SK-MEL-5 (cell line): ENCODE data around the gene SP1. TPM values are rescaled to one million over a fixed set of nuclear protein-coding genes. Genes with fewer than 3 reads are reported as not detected.
"Not testable (repeated sequence)": the region's sequence is repeated elsewhere in the genome, so short reads cannot be mapped to it uniquely, and the experiment has no call there.

ENCODE experiments used
- DNase-seq: peaks from one replicate; pipeline ENCODE4 v3.0.0-alpha.2; 2016; ENCODE audit warnings: low read depth, low spot score
- in situ Hi-C: cut with HindIII; loops from 2 replicates; pipeline ENCODE4 v1.10.0; 2016; ENCODE audit warnings: low sequenced_read_pairs, high pct_unique_total_duplicates, low pct_unique_long_range_greater_than_20kb
- total RNA-seq: library from RNA; depleted of rRNA; stranded (reverse); fragments of >200 nt; shearing (Covaris generic); gene quantifications from 2 replicates; pipeline ENCODE4 v1.2.3, GENCODE V29; 2014

Gene SP1
- total RNA-seq, 1 experiment from 2014 or later = 40.5 TPM

DNA sequence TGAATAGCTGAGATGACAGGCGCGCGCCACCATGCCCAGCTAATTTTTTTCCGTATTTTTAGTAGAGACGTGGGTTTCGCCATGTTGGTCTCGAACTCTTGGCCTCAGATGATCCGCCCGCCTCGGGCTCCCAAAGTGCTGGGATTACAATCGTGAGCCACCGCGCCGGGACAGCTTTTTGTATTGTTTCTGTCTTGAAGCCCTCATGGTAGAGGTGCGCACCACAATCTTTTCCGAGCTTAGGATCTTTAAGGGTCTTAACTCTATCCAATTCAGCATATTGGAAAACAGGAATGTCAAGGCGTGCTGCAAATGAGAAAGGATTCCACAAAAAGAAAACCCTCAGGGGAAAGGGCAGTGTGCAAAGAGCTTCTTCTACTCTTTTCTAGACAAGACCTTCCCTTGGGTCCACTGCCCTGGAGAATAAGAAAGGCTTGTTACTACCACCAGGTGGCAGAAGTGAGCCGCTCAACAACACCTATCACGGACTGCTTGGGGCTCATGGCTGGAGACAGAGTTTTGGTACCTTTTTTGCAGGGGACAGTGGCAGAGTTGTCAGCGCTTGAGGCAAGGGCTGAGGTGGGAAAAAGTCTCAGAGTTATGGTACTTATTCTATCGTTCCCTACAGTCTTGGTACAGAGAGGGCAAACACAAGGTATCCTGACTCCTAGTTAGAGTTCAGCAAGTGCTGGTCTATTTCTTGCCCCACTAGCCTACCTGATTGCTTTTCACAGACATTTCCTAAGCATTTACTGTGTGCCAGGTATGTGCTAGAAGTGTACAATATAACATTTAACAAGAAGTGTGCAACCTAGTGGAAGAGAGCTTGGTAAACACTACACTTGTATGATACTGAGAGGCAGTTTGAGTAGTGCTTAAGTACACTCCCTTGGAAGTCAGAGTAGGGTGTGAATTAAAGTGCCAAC is 27.4 kb upstream of the SP1 start:
- peak; percentile 95 for DNase-seq
- in situ Hi-C loops = no loop called here

DNA sequence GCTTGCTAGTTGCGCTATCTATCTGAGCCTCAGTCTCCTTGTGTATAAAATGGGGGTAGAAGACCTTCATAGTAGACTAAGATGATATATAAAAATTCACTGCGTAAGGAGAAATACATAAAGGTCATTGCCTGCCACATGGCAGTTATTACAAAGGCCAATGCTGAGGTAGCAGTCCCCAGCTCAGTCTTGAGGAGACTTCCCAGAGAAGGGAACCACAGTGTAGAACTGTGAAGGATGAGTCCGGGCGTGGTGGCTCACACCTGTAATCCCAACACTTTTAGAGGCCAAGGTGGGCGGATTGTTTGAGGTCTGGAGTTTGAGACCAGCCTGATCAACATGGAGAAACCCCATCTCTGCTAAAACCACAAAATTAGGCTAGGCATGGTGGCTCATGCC is 26.7 kb upstream of the SP1 start:
- DNase-seq = no peak
- in situ Hi-C loops = no loop called here

DNA sequence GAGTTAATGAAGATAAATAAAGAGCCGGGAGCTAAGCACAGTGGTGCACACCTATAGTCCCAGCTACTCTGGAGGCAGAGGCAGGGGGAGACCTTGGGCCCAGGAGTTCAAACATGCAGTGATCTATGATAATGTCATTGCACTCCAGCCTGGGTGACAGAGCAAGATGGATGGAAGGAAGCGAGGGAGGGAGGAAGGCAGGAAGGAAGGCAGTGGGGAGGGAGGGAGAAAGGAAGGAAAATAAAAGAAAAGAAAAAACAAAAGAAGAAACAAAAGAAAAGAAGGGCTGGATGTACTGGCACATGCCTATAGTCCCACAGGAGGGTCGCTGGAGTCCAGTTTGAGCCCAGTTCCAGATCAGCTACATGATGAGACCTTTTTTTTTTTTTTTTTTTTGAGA is 24.9 kb upstream of the SP1 start:
- no peak for DNase-seq
- in situ Hi-C loops = no loop called here

DNA sequence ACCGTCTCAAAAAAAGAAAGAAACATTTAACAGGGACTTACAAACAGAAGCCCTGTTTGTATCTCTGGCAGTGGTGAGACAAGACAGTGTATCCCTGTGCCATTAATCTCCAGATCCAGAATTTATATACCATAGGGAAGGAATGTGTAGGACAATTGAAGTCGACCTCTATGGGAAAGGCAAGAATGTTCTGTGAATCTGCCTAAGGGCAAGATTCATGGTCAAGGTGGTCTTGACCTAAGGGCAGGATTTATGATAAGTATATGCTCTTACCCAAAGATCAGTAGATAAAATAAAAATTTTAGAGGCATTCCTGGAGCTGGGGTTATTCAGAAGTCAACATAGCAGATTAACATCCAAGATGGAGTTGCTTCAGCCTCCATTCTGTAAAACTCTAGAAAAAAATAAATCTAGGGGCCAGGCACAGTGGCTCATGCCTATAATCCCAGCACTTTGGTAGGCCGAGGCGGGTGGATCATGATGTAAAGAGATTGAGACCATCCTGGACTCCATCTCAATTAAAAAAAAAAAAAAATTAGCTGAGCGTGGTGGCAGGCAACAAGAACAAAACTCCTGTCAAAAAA is 21.0 kb upstream of the SP1 start:
- in situ Hi-C loops = no loop called here
- peak; percentile 30 for DNase-seq

DNA sequence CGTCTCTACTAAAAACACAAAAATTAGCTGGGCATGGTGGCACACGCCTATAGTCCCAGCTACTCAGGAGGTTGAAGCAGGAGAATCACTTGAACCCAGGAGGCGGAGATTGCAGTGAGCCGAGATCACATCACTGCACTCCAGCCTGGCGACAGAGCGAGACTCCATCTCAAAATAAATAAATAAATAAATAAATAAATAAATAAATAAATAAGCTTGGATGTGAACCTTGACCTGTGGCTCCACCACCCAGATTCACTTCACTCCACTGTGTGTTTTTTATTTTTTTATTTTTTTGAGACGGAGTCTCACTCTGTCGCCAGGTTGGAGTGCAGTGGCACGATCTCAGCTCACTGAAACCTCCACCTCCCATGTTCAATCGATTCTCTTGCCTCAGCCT is 18.3 kb upstream of the SP1 start:
- DNase-seq = not testable (repeated sequence)

DNA sequence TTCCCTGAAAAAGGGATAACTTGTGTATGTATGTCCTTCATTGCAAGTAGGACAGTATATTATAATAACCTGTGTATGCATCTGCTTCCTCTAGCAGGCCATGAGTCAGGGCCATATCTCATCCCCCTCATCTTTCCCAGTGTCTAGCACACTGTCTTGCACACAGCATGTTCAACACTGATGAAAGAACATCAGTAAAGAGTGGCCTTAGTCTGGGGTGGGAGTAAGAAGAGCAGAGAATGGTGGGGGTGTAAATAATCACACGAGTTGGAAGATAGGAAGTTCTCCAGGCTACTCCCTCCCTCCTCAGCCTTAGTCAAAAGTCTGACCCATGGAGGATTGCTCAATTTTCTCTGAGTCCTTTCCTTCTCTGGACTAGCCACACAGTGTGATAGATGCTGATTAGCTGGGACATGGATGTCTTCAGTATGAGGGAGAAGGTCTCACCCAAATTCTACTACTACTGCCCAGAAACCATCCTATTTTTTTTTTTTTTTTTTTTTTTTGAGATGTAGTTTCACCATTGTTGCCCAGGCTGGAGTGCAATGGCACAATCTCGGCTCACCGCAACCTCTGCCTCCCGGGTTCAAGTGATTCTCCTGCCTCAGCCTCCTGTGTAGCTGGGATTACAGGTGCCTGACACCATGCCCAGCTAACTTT is 14.6 kb upstream of the SP1 start:
- DNase-seq = no peak
- in situ Hi-C loops = no loop called here

More for the DNA sequence above, 18.3 kb upstream of the SP1 start:
- in situ Hi-C loops = not testable (repeated sequence)

DNA sequence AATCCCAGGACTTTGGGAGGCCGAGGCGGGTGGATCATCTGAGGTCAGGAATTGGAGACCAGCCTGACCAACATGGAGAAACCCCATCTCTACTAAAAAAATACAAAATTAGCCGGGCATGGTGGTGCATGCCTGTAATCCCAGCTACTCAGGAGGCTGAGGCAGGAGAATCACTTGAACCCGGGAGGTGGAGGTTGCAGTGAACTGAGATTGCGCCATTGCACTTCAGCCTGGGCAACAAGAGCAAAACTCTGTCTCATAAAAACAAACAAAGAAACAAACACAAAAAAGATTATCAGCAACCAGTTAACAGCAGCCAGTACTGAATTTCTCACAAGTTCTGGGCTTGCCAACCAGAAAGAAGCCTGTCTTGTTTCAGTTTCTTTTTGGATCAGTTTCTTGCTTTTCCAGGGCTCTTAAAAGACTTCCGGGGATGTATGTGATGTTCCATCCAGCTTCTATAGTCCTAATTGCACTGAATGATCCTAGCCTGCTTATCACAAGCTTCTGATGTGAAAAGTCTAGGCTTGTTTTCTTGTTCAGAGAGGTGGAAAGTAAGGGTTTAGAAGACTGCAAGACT is 6.3 kb upstream of the SP1 start:
- DNase-seq, in situ Hi-C loops: not testable (repeated sequence)

DNA sequence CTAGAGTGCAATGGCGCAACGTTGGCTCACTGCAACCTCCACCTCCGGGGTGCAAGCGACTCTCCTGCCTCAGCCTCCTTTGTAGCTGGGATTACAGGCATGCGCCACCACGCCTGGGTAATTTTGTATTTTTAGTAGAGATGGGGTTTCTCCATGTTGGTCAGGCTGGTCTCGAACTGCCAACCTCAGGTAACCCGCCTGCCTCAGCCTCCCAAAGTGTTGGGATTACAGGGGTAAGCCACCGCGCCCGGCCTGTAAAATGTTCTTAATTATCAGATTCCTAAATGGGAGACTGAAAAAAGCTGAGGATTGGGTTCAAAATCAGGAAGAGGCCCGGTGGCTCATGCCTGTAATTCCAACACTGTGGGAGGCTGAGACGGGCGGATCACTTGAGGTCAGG is 5.7 kb upstream of the SP1 start:
- DNase-seq, in situ Hi-C loops: not testable (repeated sequence)

DNA sequence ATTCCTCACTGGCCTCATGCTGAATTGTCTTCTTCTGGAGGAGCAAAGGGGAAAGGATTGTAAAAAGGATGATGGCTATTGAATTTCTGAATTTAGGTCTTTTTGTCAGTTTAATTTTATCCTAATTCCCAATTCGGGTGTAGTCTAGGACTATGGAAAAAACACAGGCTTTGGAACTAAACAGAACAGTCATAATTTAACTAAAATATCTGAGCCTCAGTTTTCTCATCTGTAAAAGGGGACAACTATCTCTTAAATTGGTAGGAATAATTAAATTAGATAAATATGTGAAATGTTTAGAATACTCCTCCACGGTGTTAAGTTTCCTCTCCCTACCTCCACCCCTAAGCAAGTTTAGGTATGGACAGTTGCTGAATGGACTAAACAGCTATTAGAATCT is 3.2 kb upstream of the SP1 start:
- DNase-seq = no peak
- in situ Hi-C loops = no loop called here

DNA sequence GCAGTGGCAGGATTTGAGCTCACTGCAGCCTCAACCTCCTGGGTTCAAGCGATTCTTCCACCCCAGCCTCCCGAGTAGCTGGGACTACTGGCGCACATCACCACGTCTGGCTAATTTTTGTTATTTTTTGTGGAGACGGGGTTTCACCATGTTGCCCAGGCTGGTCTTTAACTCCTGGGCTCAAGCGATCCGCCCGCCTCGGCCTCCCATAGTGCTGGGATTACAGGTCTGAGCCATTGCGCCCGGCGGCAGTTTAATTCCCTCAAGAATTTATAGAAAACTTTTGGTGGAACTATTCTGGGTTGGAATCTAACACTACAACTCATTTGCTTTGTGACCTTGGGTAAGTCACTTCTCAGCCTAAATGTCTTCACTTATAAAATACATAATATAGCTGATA is 1.8 kb upstream of the SP1 start:
- DNase-seq = no peak
- in situ Hi-C loops = no loop called here

DNA sequence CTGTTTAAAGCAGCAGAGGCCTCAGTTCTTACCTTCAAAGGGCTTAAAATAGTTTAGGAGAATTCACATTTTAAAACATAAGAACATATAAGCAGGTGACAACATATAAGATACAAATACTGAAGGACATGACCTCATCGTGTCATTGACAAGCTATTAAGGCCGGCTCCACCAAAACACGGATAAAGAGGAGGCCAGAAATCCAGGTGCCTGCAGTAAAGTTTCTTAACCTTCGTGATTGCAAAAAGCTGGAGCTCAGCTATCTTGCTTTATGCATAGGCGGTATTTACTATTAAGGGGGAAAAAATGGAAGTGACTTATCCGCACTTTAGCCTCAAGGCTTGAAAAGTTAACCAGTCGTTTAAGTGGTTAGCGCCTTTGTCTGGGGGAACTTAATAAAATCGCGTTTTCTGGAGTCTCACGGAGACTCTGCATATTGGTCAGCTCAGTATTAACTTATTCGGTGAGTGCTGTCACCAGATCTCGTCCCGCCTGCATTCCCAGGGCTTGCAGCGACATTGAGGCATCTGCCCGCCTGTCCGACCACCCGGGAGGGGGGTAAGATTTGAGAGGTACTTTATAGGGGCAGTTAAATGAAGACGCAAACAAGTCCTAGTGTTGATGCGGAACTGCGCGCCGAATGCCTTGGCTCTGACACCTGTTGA is 1.1 kb upstream of the SP1 start:
- peak; percentile 38 for DNase-seq
- in situ Hi-C loops = no loop called here

DNA sequence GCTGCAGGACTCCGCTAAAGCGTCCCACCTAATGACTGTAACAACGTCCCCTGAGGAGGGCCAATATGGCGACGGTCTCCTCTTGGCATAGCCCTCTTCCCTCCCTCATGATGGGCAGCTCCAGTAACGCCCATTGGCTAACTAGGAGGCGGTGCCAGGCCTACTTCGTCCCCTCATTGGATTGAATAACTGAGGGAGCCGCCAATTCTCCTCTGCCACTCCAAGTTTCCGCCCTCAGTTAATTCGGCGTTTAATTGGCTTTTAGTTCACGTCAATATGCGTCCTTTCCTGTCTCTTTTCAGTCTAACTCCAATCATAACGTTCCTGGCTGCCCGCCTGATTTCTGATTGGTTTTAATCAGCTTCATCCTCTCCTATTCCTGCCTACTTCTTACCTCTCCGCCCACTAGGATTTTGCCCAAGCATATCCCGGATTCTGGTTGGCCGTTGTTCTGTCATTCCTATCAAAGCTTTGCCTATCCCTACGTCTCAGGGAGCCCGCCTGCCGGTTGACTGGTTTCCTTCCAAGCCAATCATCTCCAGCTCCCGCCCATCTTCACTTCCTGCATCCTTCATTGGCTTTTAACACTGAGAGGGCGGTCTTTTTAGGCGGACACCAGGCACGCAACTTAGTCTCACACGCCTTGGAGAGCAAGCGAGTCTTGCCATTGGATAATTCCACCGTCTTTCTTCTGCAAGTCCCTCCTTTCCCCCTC is 430 bp upstream of the SP1 start:
- DNase-seq = peak; percentile 100
- in situ Hi-C loops = no loop called here

DNA sequence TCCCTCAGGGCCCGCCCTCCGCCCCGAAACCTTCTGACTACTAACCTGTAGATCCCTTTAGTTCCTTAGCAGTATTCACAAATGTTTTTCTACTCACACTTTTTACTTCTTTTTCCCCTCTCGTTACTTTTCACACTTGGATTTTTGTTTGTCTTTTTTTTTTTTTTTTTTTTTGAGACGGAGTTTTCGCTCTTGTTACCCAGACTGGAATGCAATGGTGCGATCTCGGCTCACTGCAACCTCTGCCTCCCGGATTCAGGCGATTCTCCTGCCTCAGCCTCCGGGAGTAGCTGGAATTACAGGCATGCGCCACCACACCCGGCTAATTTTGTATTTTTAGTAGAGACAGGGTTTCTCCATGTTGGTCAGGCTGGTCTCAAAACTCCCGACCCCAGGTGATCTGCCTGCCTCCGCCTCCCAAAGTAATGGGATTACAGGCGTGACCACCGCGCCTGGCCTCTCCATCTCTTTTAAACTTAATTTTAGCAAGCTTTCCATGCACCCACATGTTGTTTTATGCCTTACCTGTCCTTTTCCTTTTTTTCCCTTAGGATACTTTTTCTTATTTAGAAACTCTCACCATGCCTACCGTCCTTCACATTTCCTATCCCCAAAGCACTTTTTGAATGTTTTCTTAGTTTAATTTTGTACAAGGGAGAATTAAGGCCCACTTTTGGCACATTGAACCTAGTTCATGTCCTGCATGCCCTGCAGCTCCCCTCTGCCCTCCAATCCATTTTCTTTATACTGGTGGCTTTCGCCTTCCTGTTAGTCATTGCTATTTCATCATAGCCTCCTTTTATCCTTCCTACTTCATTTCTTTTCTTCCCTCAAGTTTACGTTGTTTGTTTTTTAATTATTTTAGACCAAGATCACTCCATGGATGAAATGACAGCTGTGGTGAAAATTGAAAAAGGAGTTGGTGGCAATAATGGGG is 1.1 kb downstream of the SP1 start:
- in situ Hi-C loops = no loop called here
- DNase-seq = no peak

DNA sequence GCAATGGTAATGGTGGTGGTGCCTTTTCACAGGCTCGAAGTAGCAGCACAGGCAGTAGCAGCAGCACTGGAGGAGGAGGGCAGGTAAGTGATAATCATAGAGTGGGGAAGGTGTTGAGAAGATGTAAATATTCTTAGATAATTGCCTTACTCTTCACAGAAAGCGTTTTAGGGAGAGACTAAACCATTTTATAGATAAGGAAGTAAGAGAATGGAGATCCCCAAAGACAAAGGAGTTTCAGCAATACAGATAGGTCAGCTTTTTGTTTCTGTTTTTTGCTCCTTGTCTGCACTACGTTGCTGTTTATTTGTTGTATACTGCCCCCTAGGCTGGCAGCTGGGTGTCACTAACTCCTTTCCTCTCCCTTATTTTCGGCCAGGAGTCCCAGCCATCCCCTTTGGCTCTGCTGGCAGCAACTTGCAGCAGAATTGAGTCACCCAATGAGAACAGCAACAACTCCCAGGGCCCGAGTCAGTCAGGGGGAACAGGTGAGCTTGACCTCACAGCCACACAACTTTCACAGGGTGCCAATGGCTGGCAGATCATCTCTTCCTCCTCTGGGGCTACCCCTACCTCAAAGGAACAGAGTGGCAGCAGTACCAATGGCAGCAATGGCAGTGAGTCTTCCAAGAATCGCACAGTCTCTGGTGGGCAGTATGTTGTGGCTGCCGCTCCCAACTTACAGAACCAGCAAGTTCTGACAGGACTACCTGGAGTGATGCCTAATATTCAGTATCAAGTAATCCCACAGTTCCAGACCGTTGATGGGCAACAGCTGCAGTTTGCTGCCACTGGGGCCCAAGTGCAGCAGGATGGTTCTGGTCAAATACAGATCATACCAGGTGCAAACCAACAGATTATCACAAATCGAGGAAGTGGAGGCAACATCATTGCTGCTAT is 2.0 kb downstream of the SP1 start:
- in situ Hi-C loops = no loop called here
- peak; percentile 86 for DNase-seq

DNA sequence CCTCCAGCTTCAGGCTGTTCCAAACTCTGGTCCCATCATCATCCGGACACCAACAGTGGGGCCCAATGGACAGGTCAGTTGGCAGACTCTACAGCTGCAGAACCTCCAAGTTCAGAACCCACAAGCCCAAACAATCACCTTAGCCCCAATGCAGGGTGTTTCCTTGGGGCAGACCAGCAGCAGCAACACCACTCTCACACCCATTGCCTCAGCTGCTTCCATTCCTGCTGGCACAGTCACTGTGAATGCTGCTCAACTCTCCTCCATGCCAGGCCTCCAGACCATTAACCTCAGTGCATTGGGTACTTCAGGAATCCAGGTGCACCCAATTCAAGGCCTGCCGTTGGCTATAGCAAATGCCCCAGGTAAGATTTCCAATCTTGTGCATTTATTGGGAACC is 3.3 kb downstream of the SP1 start:
- in situ Hi-C loops = no loop called here
- DNase-seq = no peak
